GM12872 (cell line): ENCODE results near the gene ITPK1.

ENCODE experiments used
- TF ChIP-seq, protein P1 (sequence below): IDR thresholded peaks from 3 replicates; pipeline ENCODE4 v1.5.1; 2011; ENCODE audit warnings: low read depth, mild to moderate bottlenecking, low read length, moderate library complexity; ENCODE audit not compliant: insufficient read depth

Gene ITPK1

DNA sequence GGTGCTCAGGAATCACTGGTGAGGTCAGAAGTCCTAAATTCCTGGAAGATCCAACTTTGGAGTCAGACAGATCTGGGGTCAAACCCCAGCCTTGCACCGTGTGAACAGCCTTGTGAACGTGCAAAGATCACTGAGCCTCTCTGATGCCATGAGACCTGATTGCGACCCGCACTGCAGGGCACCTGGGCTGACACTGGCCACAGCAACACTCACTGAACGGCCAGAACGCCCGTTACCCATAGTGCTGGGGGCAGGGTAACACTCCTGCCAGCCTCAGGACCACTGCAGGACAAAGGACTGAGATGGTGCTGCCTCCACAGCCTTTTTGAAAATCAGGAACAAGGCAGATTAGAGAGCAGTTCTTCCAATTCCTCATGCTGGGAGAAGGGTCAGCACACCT is 164.5 kb downstream of the ITPK1 start:
- TF ChIP-seq, protein P1, sequence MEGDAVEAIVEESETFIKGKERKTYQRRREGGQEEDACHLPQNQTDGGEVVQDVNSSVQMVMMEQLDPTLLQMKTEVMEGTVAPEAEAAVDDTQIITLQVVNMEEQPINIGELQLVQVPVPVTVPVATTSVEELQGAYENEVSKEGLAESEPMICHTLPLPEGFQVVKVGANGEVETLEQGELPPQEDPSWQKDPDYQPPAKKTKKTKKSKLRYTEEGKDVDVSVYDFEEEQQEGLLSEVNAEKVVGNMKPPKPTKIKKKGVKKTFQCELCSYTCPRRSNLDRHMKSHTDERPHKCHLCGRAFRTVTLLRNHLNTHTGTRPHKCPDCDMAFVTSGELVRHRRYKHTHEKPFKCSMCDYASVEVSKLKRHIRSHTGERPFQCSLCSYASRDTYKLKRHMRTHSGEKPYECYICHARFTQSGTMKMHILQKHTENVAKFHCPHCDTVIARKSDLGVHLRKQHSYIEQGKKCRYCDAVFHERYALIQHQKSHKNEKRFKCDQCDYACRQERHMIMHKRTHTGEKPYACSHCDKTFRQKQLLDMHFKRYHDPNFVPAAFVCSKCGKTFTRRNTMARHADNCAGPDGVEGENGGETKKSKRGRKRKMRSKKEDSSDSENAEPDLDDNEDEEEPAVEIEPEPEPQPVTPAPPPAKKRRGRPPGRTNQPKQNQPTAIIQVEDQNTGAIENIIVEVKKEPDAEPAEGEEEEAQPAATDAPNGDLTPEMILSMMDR: no peak

DNA sequence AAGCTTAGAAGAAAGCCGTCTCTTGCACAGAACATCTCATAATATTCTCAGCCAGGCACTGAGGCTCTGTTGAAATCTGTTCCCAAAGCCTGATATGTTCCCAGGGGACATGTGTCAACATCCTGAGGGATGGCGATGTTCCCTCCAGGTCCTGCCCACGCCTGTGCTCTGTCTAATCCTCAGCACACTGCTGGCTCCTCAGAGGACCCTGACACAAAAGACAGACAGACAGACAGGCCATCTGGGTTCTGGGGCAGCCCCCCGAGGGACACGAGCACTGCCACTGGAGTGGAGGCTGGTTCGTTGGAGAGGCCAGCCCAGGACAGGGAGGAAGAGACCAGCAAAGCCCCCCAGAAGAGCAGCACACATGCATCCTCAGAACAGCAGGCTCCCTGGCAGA is 165.0 kb downstream of the ITPK1 start:
- TF ChIP-seq, protein P1: no peak

DNA sequence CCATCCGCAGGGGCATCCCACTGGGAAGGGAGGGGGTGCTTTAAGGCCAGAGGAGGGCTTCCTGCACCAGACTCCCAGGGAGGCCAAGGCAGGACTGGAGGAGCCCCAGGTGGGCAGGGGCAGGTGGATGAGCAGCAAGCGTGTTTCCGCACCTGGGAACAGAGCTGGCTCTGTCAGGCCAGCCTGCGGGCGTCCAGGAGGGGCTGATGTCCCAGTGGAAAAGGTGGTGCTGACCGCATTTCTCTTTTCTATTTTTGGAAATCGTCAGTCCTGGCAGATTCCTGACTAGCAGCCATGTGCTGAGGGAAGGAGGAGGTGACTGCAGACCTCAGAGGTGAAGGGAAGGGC is 165.6 kb downstream of the ITPK1 start:
- TF ChIP-seq, protein P1: no peak

DNA sequence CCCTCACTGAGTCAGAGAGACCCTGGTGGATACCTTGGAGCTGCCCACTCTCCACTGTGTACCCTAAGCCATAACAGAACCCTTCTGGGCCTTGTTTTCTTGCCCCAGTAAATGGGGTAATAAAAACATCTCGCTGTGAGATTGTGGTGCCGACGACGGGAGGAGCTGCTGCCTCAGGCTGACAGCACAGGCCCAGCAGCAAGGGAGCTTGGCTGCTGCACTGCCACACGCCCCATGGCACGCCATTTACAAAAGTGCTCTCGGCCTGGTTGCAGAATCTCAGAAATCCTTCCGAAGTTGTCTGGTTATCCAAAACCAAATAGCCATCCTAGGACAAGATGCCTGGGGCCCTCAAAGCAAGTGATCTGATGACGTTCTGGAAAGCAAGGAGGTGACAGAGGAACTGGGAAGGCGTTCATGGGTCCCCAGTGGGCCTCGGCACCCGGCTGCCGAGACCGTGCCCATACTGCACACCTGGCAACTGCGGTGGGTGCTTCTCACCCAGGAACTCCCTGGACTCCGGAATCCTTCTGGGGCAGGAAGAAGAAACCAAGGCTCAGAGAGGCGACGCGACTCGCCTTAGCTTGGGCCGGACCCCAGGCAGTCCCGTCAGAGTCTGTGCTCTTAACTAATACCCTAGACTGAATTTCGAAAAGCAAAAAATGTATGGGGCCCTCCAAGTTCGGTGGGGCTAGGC is 166.1 kb downstream of the ITPK1 start:
- TF ChIP-seq, protein P1: no peak

DNA sequence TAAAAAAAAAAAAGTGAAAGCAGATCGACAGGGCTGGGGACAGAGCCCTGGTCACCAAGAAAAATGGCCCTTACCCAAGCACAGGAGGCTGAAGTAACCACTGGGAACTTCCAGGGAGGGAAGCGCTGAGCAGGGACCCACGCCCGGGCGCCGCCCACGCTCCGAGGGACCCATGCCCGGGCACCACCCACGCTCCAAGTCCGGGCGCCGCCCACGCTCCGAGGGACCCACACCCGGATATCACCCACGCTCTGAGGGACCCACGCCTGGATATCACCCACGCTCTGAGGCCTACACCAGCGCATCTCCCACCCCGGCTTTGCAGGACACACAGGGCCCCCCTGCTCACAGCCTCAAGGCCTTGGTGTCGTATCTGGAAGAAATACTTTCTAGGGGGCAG is 167.1 kb downstream of the ITPK1 start:
- TF ChIP-seq, protein P1: no peak

DNA sequence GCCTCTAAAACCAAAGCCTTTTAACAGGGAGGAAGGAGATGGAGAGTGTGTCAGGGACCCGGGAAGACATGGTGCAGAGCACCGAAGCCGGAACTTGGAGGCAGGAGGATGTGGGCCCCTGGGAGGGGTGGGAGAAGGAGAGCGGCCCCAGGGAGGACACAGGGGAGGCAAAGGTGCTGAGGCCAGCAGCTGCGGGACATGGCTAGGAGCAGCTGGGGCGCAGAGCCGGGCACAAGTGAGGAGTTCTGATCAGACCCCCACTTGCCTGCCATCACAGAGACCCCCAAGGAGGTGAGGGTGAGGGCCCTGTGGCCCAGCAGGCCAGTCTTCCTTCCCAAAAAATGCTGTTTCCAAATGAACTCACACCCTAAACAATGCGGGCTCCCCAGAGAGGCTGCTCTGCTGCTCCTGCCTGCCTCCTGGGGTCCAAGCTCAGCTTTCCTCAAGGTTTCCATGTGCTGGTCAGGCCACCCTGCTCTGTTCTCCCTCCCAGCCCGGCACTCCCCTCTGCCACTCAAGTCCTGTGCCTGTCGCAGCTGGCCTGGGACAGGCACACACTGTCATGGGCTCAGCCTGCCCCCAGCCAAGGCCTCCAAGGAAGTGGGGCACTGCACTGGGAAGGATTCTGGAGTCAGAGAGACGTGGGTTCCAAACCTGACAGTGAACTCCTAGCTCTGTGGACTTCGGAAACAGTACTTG is 168.7 kb downstream of the ITPK1 start:
- TF ChIP-seq, protein P1: no peak

DNA sequence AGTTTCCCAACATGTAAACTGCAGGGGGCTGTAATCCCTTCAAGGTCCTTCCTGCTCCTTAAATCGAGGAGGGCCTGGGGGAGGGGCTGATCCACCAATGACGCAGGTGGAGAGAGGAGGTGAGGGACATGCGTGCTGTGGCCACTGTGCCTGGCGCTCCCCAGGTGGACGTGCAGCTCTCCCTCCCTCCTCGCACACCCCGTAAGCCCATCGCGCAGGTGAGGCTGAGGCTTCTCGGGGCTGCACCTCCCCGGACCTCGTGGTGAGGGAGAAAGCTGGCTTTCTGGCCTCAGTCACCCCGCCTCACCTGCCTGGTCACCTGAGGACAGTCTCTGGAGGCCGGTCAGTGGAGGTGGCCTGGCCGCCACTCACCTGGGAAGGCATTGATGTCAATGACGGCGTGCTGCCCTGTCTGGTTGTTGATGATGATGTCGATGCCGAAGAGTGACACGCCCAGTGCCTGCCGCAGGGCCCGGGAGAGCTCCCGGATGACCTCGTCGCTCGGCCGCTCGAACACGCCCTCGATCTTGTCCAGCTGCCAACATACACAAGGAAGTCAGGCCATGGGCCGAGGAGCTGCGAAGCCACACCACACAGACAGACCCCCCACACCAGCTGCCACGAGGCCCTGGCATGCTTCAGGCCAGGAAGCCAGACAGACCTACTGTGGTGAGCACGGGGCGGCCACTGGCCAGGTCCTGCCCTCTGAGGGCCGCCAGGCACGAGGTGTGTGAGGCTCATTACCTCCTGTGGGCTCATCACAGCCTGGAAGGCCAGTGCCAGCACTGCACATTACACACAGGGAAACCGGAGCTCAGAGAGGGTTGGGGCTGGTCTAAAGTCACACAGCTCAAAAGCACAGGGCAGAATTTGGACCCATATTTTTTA is 169.5 kb downstream of the ITPK1 start:
- TF ChIP-seq, protein P1: no peak
